ENCODE measurements around the gene GATA3. TPM values are rescaled to one million over a fixed set of nuclear protein-coding genes. Genes with fewer than 3 reads are reported as not detected.

The GATA3 gene
- total RNA-seq, 3 donors from 2014 or later = 0.48 to 36.4 (median 28.2) TPM

- DNase-seq (ENCODE audit: low spot score in 2 of 2) = no peak
- peaks cover 0 to 8% of the 10 kb centered on the region in 2 donors for H3K27me3 ChIP-seq
- intact Hi-C loops (cut with DNase I; ENCODE audit: low total_unique reads) = loop anchor here (10.0 kb wide), 1 partner anchor 343 kb away; no protein-coding TSS in a partner anchor
- no peaks in the 10 kb centered on the region for H3K9me3 ChIP-seq
- H3K4me3 ChIP-seq = peak overlapping the region in 2 of 3 donors; percentile 72 to 87
- H3K36me3 ChIP-seq = no peaks in the 10 kb centered on the region
- peak overlapping the region; percentile 91 to 96 for H3K27ac ChIP-seq
- no peaks in the 10 kb centered on the region for H3K4me1 ChIP-seq
- TF ChIP-seq, protein P1, sequence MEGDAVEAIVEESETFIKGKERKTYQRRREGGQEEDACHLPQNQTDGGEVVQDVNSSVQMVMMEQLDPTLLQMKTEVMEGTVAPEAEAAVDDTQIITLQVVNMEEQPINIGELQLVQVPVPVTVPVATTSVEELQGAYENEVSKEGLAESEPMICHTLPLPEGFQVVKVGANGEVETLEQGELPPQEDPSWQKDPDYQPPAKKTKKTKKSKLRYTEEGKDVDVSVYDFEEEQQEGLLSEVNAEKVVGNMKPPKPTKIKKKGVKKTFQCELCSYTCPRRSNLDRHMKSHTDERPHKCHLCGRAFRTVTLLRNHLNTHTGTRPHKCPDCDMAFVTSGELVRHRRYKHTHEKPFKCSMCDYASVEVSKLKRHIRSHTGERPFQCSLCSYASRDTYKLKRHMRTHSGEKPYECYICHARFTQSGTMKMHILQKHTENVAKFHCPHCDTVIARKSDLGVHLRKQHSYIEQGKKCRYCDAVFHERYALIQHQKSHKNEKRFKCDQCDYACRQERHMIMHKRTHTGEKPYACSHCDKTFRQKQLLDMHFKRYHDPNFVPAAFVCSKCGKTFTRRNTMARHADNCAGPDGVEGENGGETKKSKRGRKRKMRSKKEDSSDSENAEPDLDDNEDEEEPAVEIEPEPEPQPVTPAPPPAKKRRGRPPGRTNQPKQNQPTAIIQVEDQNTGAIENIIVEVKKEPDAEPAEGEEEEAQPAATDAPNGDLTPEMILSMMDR (IDR thresholded peaks at IDR 0.05) = no peak
- TF ChIP-seq POLR2AphosphoS5 (IDR thresholded peaks at IDR 0.05) (no peak), POLR2A (IDR thresholded peaks at IDR 0.05) (no peak)
Observed at GRCh38 chr10:8061274-8062211, 7.1 kb downstream of the GATA3 start.

DNA sequence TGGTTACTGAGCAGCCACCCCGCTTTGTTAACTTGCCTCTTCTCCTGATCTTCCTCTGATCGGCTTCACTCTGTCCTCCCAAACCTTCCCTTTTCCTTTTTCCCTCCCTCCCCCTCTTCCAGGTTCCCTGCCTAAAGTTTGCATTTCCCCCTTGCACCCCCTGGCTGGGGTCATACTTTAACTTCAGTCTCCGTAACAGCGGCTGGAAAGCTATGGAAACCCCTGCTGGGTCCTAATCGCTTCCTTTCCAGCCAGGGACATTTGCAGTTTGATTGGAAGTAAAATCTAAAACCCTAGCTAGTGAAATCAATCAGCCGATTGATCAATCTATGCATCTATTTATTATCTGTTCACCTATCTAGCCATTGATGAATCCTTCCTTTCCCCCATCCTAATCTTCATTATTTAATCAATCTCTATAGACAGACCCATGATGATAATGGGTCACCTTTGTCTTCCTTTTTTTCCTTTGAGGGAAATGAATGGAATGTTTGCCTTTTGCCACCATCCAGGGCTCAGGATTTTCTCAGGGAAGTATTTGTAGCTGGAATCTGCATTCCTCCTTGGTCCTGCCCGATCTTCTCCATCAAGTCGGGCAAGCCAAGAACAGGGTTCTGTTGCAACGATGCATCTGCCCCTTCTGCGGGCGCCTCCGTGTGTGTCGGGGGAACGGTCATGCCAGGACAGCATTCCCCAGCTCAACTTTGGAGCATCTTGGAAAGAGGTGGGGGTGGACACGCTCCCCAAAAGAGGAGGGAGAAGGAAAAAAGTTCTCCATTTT is 8.8 kb downstream of the GATA3 start:
- H3K27ac ChIP-seq = peak overlapping the region; percentile 68 to 91
- intact Hi-C loops (cut with DNase I; ENCODE audit: low total_unique reads) = loop anchor here (10.0 kb wide), 1 partner anchor 341 kb away; no protein-coding TSS in a partner anchor
- no peak for DNase-seq (ENCODE audit: low spot score in 2 of 2)
- peak overlapping the region in 2 of 3 donors; percentile 52 to 72 for H3K4me3 ChIP-seq
- no peaks in the 10 kb centered on the region for H3K9me3 ChIP-seq
- TF ChIP-seq POLR2A (IDR thresholded peaks at IDR 0.05) (no peak), POLR2AphosphoS5 (IDR thresholded peaks at IDR 0.05) (no peak)
- TF ChIP-seq, protein P1 (IDR thresholded peaks at IDR 0.05) = no peak
- H3K27me3 ChIP-seq = peaks cover 0 to 5% of the 10 kb centered on the region in 2 donors
- H3K4me1 ChIP-seq = no peaks in the 10 kb centered on the region
- H3K36me3 ChIP-seq = no peaks in the 10 kb centered on the region

DNA sequence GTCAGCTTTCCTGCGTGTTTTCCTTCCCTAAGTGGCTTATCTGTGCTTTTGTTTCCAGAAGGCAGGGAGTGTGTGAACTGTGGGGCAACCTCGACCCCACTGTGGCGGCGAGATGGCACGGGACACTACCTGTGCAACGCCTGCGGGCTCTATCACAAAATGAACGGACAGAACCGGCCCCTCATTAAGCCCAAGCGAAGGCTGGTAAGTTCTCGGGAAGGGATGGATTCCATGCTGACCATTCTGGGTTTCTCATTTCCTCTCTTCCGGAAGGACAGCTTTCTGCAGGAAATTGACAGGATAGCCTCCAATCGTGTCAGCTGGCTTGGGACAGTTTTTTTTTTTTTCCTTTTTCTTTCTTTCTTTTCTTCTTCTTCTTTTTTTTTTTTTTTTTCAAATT is 9.4 kb downstream of the GATA3 start:
- no peak for DNase-seq (ENCODE audit: low spot score in 2 of 2)
- Histone ChIP-seq H3K27me3 (no peaks in the 10 kb centered on the region), H3K27ac (peak overlapping the region; percentile 68 to 91), H3K36me3 (no peaks in the 10 kb centered on the region), H3K9me3 (no peaks in the 10 kb centered on the region), H3K4me1 (no peaks in the 10 kb centered on the region), H3K4me3 (peak overlapping the region in 2 of 3 donors; percentile 11 to 52)
- TF ChIP-seq POLR2A (IDR thresholded peaks at IDR 0.05) (no peak), POLR2AphosphoS5 (IDR thresholded peaks at IDR 0.05) (no peak)
- TF ChIP-seq, protein P1 (IDR thresholded peaks at IDR 0.05) = no peak
- intact Hi-C loops (cut with DNase I; ENCODE audit: low total_unique reads) = loop anchor here (10.0 kb wide), 1 partner anchor 341 kb away; no protein-coding TSS in a partner anchor

DNA sequence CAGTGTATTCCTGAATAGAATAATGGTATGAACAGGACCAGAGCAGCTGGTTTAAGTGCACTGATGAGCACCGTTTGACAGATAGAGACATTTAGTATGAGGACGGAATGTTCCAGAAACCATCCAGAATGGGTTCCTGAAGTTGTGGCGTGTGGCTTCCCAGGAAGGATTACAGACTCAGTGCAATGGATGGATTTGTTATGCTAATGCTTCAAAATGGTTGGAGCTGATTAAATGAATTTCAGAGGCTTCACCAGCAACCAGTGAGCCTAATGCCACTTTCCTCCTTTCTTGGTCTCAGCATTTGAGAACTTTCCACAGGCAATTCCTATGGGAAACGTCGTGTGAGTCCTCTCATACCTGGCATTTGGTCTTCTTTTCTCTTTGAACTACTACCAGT is 9.9 kb downstream of the GATA3 start:
- H3K9me3 ChIP-seq = no peaks in the 10 kb centered on the region
- intact Hi-C loops (cut with DNase I; ENCODE audit: low total_unique reads) = loop anchor here (10.0 kb wide), 1 partner anchor 340 kb away; no protein-coding TSS in a partner anchor
- H3K27ac ChIP-seq = peak overlapping the region in 1 of 2 donors; percentile 52
- TF ChIP-seq, protein P1 (IDR thresholded peaks at IDR 0.05) = no peak
- H3K4me1 ChIP-seq = no peaks in the 10 kb centered on the region
- no peak overlapping the region for H3K4me3 ChIP-seq
- H3K36me3 ChIP-seq = no peaks in the 10 kb centered on the region
- H3K27me3 ChIP-seq = no peaks in the 10 kb centered on the region
- DNase-seq (ENCODE audit: low spot score in 2 of 2) = no peak

Measured in breast epithelium (tissue), 4 donors.